Right lobe of liver (tissue), 4 donors: ENCODE data around the gene STIL.

Experiments used
- POLR2A ChIP-seq: fragments of 450-650 bp; IDR thresholded peaks from one replicate; pipeline ENCODE4 v1.6.1; 2017; ENCODE audit warnings: antibody characterized with exemption, mild to moderate bottlenecking
- TF ChIP-seq, protein P1 (sequence below), 4 donors: fragments of 200-600 bp in 3 of 4; fragments of 450-650 bp in 1 of 4; IDR thresholded peaks; one replicate each; pipeline versions ENCODE4 v1.5.1 to v1.8.0; 2016 to 2022; ENCODE audit warnings: antibody characterized with exemption in 4 of 4, mild to moderate bottlenecking in 2 of 4
- donor health status: DM: no; HTN: no; CAD: no.
- donor health status: DM: no; HTN: no; CAD: no.
- donor health status: DM: no; HTN: yes; CAD: no.

GRCh38 chr1:47348246-47348645, 34.3 kb upstream of the STIL start:
- TF ChIP-seq, protein P1, sequence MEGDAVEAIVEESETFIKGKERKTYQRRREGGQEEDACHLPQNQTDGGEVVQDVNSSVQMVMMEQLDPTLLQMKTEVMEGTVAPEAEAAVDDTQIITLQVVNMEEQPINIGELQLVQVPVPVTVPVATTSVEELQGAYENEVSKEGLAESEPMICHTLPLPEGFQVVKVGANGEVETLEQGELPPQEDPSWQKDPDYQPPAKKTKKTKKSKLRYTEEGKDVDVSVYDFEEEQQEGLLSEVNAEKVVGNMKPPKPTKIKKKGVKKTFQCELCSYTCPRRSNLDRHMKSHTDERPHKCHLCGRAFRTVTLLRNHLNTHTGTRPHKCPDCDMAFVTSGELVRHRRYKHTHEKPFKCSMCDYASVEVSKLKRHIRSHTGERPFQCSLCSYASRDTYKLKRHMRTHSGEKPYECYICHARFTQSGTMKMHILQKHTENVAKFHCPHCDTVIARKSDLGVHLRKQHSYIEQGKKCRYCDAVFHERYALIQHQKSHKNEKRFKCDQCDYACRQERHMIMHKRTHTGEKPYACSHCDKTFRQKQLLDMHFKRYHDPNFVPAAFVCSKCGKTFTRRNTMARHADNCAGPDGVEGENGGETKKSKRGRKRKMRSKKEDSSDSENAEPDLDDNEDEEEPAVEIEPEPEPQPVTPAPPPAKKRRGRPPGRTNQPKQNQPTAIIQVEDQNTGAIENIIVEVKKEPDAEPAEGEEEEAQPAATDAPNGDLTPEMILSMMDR (IDR thresholded peaks at IDR 0.05): no peak
- TF ChIP-seq POLR2A: no peak
